ENCODE measurements around the gene PNKP. TPM values are rescaled to one million over a fixed set of nuclear protein-coding genes. Genes with fewer than 3 reads are reported as not detected.

Gene PNKP
- total and polyA plus RNA-seq, 9 of the 15 experiments (the other 6 are each of a cell fraction or from before 2014, with no cell fraction given) = 2.8 to 85.4 (median 25.3) TPM

DNA sequence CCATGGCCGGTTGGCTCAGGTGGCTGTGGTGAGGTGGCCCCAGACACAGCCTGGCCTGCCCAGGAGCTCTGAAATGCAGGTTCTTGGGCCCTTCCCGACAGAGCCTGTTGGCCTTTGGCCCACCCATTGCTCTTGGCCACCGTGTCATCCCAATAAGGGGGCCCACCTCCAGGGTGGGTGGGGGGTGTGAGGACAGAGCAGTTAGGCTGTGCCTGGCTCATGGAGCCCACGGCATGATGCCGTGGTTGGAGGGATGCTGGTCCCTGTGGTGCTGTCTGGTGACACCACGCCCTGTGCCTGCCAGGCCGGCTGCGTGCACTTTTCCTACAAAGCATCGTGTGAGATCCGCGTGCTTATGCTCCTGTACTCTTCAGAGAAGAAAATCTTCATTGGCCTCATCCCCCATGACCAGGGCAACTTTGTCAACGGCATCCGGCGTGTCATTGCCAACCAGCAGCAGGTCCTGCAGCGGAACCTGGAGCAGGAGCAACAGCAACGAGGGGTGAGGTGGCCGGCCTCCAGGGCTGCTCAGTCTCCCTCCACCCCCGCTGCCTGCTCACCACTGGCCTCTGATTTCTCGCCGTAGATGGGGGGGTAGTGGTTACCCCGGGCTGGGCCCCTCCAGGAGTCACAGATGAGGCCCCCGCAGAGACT is 7.6 kb downstream of the PNKP start:
- Histone ChIP-seq H2AFZ (ENCODE audit: low read depth, low read length) (no peak overlapping the region), H3K4me3 (no peak overlapping the region), H3K4me2 (ENCODE audit: insufficient read depth, low read length) (no peak overlapping the region), H3K9me3 (replicated peaks; ENCODE audit: control insufficient read depth, insufficient read depth, low read depth, low read length) (no peaks in the 10 kb centered on the region), H3K36me3 (ENCODE audit: control insufficient read depth, insufficient read depth, low read length) (peaks cover 97% of the 10 kb centered on the region), H3K27ac (ENCODE audit: extremely low read depth, low read depth, low read length) (no peak overlapping the region; the same call in 2 of the 3 replicates), H4K20me1 (replicated peaks; ENCODE audit: control insufficient read depth, insufficient read depth, low read length) (peaks cover 22% of the 10 kb centered on the region; the same call in 1 of the 2 replicates), H3K9me1 (ENCODE audit: control insufficient read depth, insufficient read depth, low read length) (peaks cover 1% of the 10 kb centered on the region), H3K79me2 (ENCODE audit: control insufficient read depth, insufficient read depth, low read length) (peaks cover 18% of the 10 kb centered on the region), H3K9ac (ENCODE audit: insufficient read depth in 1 of 2, low read depth in 2 of 2, low read length in 2 of 2) (peak overlapping the region in 1 of 2 experiments; percentile 40; a peak in 2 of 4 replicates), H3K27me3 (ENCODE audit: control insufficient read depth in 2 of 2, insufficient read depth in 2 of 2, low read length in 2 of 2) (no peaks in the 10 kb centered on the region), H3K4me1 (replicated peaks in 1 of 2; ENCODE audit: control insufficient read depth in 2 of 2, insufficient read depth in 2 of 2, low read length in 2 of 2) (peaks cover 6 to 86% of the 10 kb centered on the region in 2 experiments; a peak in 4 of 5 replicates)
- intact Hi-C loops (cut with micrococcal nuclease) (no loop called here), in situ Hi-C loops (cut with MboI) (no loop called here)
- POLR2A ChIA-PET = interaction anchor here (0.5 to 1.0 kb wide), 3 partner anchors 8 to 279 kb away, joined by 3 to 4 read pairs (median 3); partner anchors contain the start of gene NOSIP
- ATAC-seq = no peak
- BruUV-seq (replicated peaks) = no TSS peak
- CTCF ChIA-PET (ENCODE audit: low intra/inter-chr PET ratio) = no interaction called here
- no peak for FAIRE-seq
- 85% methylated on average over 19 of the region's 22 CpGs for whole genome bisulfite sequencing (ENCODE audit: insufficient coverage, low coverage, missing lambda C conversion rate)
- no peak for DNase-seq (ENCODE audit: extremely low read depth in 1 of 4, low spot score in 3 of 4)
- peak; percentile 46 for TF ChIP-seq SIRT6 (IDR thresholded peaks at IDR 0.05; ENCODE audit: low read depth, low read length)
- no peak for TF ChIP-seq CHD4 (IDR thresholded peaks at IDR 0.05; ENCODE audit: insufficient read depth, insufficient replicate concordance, low read depth, low read length, poor library complexity, severe bottlenecking)
- TF ChIP-seq, protein P1, sequence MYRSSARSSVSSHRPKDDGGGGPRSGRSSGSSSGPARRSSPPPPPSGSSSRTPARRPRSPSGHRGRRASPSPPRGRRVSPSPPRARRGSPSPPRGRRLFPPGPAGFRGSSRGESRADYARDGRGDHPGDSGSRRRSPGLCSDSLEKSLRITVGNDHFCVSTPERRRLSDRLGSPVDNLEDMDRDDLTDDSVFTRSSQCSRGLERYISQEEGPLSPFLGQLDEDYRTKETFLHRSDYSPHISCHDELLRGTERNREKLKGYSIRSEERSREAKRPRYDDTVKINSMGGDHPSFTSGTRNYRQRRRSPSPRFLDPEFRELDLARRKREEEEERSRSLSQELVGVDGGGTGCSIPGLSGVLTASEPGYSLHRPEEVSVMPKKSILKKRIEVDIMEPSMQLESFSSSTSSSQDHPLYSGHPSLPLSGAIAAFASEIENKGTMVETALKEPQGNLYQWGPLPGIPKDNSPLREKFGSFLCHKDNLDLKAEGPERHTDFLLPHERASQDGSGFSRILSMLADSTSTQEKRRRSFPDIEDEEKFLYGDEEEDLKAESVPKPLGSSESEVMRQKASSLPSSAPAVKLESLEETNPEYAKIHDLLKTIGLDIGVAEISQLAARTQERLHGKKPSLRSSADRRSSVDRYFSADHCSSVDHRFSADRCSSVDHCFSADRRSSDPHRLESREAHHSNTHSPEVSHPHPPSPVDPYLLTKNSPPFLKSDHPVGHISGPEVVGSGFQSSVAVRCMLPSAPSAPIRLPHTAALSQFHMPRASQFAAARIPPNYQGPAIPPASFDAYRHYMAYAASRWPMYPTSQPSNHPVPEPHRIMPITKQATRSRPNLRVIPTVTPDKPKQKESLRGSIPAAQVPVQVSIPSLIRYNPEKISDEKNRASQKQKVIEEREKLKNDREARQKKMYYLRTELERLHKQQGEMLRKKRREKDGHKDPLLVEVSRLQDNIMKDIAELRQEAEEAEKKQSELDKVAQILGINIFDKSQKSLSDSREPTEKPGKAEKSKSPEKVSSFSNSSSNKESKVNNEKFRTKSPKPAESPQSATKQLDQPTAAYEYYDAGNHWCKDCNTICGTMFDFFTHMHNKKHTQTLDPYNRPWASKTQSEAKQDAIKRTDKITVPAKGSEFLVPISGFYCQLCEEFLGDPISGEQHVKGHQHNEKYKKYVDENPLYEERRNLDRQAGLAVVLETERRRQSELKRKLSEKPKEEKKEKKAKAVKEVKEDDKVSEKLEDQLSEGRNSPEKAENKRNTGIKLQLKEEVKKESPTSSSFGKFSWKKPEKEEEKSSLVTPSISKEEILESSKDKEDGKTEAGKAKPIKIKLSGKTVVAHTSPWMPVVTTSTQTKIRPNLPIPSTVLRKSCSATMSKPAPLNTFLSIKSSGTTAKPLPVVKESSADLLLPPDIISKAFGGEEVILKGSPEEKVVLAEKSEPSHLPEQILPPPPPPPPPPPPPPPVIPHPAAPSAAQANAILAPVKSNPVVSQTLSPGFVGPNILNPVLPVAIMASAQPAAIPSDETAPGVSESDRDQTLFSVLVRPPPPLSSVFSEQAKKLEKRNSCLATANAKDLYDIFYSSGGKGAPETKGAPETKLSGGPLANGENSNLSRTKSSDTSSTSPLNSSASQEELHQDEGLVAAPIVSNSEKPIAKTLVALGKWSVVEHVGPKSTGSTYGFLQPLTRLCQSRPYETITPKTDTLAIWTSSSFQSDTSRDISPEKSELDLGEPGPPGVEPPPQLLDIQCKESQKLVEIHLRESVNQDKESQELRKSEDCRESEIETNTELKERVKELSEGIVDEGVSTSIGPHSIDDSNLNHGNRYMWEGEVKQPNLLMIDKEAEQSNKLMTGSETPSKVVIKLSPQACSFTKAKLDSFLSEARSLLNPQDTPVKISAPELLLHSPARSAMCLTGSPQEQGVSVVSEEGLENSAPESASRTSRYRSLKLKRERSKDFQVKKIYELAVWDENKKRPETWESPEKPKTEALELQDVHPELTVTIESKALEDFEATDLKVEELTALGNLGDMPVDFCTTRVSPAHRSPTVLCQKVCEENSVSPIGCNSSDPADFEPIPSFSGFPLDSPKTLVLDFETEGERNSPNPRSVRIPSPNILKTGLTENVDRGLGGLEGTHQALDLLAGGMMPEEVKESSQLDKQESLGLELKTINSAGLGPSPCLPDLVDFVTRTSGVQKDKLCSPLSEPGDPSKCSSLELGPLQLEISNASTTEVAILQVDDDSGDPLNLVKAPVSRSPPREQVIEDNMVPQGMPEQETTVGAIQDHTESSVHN (IDR thresholded peaks at IDR 0.05; ENCODE audit: borderline replicate concordance in 1 of 2, low read depth in 1 of 2) = no peak
- no peak for TF ChIP-seq RB1 (IDR thresholded peaks at IDR 0.05; ENCODE audit: low read depth)
- TF ChIP-seq, protein P2, sequence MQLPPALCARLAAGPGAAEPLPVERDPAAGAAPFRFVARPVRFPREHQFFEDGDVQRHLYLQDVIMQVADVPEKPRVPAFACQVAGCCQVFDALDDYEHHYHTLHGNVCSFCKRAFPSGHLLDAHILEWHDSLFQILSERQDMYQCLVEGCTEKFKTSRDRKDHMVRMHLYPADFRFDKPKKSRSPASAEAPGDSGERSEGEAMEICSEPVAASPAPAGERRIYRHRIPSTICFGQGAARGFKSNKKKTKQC (CRISPR knock-in tag; IDR thresholded peaks at IDR 0.05) = no peak
- TF ChIP-seq TAF1 (IDR thresholded peaks at IDR 0.05; ENCODE audit: control insufficient read depth, extremely low read depth, insufficient read depth, low read length, severe bottlenecking) = no peak
- 0 out of 2 replicates have a peak, but pooled peaks have one; percentile 15 for TF ChIP-seq CHD2 (IDR thresholded peaks at IDR 0.05; ENCODE audit: low read depth, low read length)
- TF ChIP-seq POLR2A (conservative IDR thresholded peaks at IDR 0.05) = peak; percentile 51
- TF ChIP-seq, protein P3, sequence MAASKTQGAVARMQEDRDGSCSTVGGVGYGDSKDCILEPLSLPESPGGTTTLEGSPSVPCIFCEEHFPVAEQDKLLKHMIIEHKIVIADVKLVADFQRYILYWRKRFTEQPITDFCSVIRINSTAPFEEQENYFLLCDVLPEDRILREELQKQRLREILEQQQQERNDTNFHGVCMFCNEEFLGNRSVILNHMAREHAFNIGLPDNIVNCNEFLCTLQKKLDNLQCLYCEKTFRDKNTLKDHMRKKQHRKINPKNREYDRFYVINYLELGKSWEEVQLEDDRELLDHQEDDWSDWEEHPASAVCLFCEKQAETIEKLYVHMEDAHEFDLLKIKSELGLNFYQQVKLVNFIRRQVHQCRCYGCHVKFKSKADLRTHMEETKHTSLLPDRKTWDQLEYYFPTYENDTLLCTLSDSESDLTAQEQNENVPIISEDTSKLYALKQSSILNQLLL (CRISPR knock-in tag; IDR thresholded peaks at IDR 0.05; ENCODE audit: borderline replicate concordance) = no peak
- TF ChIP-seq CXXC5 (CRISPR knock-in tag; IDR thresholded peaks at IDR 0.05) = no peak
- TF ChIP-seq POLR2G (IDR thresholded peaks at IDR 0.05; ENCODE audit: low read depth, low read length) = peak; percentile 76
